ENCODE results near the gene BCAS4.
A peak's percentile ranks its signal among the peaks of the same experiment; 100 is the strongest.
"Not testable (repeated sequence)": the region's sequence is repeated elsewhere in the genome, so short reads cannot be mapped to it uniquely, and the experiment has no call there.

BCAS4 gene

DNA sequence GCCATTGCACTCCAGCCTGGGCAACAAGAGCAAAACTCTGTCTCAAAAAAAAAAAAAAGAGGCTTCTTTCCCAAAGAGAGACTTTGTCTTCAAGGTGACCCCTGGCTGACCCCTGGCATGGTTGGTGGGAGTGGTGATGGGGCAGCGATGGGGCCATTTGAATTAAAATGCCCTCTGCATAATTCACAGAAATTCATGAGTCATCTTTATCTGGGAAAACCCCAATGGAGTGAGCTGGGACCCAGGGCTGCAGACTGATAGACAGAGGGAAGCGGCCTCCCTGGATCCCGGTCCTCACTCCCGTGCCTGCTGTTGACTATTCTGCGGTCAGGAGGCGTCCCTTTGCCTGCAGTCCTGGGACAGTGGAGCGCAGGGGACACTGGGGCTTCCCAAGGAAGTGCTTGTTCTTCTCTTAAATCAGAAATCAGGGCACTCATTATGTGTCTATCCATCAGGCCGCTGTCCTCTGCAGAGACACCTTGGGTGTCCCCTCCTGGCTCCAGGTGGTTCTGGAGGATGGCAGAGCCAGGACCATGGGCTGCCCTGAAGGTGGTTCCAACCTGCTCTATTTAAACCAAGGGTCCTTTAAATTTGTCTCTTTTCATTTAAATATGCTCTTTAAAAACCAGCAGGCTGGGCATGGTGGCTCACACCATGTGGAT, 23.3 kb upstream of the BCAS4 start:
- not testable (repeated sequence) for DNase-seq

GRCh38 chr20:50772420-50773185, 22.3 kb upstream of the BCAS4 start:
- no peak for DNase-seq

DNA sequence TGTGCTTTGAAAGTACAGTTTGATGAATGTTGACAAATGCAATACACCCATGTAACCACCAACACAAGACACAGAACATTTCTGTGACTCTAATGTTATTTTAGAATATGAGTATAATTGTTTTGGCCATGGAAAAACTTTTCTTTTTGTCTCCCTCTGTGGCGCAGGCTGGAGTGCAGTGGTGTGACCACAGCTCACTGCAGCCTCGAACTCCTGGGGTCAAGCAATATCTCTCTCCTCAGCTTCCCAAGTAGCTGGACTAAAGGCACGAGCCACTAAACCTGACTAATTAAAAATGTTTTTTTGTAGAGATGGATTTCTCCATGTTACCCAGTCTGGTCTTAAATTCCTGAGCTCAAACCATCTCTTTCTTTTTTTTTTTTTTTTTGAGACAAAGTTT, 20.3 kb upstream of the BCAS4 start:
- no peak for DNase-seq

GRCh38 chr20:50776122-50776817, 18.6 kb upstream of the BCAS4 start:
- no peak for DNase-seq

DNA sequence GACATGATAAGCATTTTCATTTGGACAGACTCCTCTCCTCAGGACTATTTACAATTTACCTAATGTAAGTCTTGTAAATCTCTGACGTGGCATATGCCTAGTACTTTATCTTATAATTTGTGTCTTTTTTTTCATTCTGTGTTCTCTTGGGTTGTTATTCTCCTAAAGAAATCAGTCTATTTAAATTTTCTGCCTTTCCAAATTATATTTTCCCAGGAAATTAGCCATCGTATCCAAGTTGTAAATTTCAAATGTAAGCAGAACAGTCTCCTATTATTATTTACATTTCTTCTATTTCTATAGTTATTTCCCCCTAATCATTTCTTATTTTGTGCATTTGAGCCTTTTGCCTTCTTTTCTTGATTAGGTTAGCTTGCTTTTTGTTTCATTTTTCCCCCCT, 17.5 kb upstream of the BCAS4 start:
- no peak for DNase-seq

GRCh38 chr20:50778994-50779393, 15.9 kb upstream of the BCAS4 start:
- not testable (repeated sequence) for DNase-seq

DNA sequence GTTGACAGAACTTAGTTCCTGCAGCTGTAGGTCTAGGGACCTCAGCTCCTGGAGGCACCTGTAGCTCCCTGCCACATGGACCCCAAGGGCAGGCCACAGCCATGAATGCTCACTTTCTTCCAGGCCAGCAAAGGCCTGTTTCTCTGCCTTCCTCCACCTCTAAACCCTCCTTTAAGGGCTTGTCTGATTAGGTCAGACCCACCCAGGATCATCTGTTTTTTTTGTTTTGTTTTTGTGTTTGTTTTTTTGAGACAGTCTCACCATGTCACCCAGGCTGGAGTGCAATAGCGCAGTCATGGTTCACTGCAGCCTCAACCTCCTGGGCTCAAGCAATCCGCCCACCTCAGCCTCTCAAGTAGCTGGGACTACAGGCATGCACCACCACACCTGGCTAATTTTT, 11.5 kb upstream of the BCAS4 start:
- no peak for DNase-seq

DNA sequence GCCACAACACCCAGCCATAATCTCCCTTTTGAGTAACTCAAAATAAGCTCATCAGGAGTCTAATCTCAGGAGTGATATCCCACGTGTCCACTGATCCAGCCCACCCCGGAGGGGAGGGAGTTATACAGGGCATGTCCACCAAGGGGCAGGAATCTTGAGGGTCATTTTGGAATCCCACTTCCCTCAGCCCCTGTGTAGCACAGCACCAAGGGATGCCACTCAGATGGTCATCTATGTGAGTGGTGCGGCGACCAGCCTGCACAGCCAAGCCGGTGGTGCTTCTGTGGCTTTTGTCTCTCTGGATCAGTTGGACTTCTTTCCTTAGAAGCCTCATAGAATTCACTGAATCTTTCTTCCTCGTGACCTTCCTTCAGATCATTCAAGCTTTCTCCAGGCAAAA, 11.0 kb upstream of the BCAS4 start:
- no peak for DNase-seq

DNA sequence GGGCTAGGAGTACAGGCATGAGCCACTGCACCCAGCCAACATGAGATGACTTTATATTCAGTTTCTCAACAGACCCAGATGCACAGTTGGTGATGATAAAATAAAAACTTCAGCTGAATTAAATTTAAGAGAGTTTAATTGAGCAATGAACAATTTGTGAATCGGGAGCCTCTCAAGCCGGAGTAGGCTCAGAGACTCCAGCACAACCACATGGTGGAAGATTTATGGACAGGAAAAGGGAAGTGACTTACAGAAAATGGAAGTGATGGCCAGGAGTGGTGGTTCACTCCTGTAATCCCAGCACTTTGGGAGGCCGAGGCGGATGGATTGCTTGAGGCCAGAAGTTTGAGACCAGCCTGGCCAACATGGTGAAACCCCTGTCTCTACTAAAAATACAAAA, 10.4 kb upstream of the BCAS4 start:
- DNase-seq, result no peak

DNA sequence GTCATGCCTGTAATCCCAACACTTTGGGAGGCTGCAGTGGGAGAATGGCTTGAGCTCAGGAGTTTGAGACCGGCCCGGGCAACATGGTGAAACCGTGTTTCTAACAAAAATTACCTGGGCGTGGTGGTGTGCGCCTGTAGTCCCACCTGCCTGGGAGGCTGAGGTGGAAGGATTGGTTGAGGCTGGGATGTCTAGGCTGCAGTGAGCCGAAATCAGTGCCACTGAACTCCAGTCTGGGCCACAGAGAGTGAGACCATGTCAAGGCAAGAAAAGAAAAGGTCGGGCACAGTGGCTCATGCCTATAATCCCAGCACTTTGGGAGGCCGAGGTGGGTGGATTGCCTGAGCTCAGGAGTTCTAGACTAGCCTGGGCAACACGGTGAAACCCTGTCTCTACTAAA, 8.2 kb upstream of the BCAS4 start:
- DNase-seq, result no peak

GRCh38 chr20:50787181-50787580, 7.7 kb upstream of the BCAS4 start:
- no peak for DNase-seq

- peak in 27 of 56 donors; percentile 1 to 72 (median 18) for DNase-seq
Measured at GRCh38 chr20:50788045-50788991, 6.5 kb upstream of the BCAS4 start.

DNA sequence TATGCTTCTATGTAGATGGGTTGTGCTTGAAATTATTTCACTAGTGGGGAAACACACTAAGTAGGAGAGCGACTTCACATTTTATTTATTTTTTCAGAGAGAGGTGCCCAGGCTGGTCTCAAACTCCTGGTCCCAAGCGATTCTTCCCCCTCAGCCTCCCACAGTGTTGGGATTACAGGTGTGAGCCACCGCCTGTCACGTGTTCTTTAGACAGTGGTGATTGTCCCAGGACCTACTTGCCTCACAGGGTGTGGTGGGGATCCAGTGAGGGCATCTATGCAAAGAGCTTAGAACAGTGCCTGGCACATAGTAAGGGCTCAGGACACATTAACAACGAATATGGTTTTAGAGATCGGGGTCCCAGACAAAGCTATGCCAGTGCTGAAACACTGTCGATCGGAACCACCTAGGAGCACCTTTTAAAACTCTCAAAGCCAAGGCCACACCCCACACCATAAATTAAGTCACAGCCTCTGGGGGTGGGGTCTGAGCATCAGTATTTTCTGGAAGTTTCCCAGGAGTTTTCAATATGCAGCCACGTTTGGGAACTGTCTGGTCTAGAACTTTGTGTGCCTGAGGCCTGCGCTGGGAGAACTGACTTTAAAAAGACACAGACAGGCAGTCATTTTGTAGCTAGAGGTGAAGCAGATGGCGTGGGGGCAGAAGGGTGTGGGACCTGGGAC, 4.8 kb upstream of the BCAS4 start:
- DNase-seq, result peak in 1 of 56 donors; percentile 58

- peak in 54 of 56 donors; percentile 8 to 91 (median 74) for DNase-seq
Measured at GRCh38 chr20:50790651-50791277, 4.1 kb upstream of the BCAS4 start.

DNA sequence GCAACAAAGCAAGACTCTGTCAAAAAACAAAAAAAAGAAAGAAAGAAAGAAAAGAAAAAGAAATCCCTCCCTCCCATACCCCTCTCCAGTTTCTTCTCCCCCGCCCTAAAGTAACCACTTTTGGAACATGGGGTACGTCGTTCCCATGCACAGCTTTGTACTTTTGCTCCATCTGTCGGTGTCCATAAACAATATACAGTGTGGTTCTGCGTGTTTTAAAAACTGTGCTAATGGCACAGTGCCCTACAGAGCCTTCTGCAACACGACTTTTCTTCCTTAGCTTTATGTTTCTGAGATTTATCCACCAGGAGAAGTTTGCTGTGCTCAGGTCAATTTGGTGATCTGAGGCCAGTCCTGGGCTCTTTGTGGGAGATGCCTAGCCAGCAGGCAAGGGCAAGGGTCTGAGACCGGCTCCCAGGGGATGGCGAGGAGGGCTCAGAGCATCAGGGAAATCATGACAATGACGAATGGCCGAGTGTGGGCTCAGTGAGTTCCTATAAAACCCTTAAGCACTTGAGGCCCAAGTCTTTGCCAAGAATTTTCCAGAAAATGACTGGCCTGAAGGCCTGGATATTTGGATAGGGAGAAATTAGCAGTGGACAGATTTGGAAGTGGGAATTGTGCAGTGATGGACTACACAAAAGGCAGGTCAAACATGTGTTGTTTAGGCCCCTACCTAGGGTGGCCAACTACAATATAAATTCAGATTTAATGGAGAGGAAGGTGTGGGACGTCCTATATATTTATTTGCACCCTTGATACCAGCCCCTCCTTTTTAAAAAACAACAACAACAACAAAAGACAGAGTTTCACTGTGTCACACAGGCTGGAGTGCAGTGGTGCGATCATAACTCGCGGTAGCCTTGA, 1.9 kb upstream of the BCAS4 start:
- DNase-seq, result no peak

- peak in 1 of 56 donors; percentile 11 for DNase-seq
Measured at GRCh38 chr20:50793575-50794016, 1.3 kb upstream of the BCAS4 start.

DNA sequence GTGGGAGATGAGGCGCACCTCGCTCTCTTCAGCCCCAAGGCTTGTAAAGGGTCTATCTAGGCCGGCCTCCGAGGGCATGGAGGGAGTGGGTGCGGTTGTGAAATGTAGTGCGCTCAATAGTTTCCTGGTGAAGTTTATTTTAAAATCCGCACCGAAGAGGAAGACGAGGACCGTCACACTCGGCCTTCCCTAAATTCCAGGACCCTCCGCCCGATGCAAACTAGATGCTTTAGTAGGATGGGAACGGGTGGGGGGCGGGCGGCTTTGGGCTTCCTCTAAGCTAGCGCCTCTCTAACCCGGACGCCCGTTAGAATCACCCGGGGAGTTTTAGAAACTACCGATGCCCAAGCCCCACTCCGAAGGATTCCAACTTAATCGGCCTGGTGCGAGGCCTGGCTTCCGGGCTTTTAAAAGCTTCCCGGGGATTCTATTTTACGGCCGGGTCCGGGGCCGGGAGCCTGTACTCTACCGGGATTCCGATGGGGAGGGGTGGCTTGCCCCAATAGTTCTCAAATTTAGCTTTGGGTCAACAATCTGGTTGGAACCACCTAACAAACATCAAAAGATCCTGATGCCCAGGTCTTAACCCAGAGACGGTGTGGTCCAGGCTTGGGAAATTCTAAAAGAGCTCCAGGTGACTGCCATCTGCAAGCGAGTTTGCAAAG, 548 bp upstream of the BCAS4 start:
- peak in 6 of 56 donors; percentile 11 to 46 (median 32) for DNase-seq

- no peak for DNase-seq
Measured at GRCh38 chr20:50797142-50797541, 2.3 kb downstream of the BCAS4 start.
